Heart right ventricle (tissue), 16 donors: ENCODE results near the gene TMEM98. TPM values are rescaled to one million over a fixed set of nuclear protein-coding genes. Genes with fewer than 3 reads are reported as not detected.
A peak's percentile ranks its signal among the peaks of the same experiment; 100 is the strongest.

Experiments used
- ATAC-seq, 8 donors: fragments of 200-7000 bp; cut with Tn5 transposase; one replicate each; pipeline ENCODE4 v1.9.1; 2020; ENCODE audit warnings: mild to moderate bottlenecking in 8 of 8, moderate library complexity in 8 of 8, moderate number of reproducible peaks in 1 of 8
- DNase-seq, 2 donors: peaks; one replicate each; pipeline ENCODE4 v3.0.0-alpha.2; 2020
- H3K27ac ChIP-seq, 10 donors: fragments of 200-600 bp; sonication (generic) in 2 of 10; one replicate each; pipeline versions ENCODE4 v1.5.0 to v1.8.0; 2020 to 2022; ENCODE audit warnings: mild to moderate bottlenecking in 3 of 10
- H3K27me3 ChIP-seq, 7 donors: fragments of 200-600 bp; one replicate each; pipeline ENCODE4 v1.8.0; 2021 to 2022; ENCODE audit warnings: mild to moderate bottlenecking in 2 of 7
- H3K36me3 ChIP-seq, 9 donors: fragments of 200-600 bp; sonication (generic) in 1 of 9; one replicate each; pipeline versions ENCODE4 v1.5.0 to v1.8.0; 2020 to 2022; ENCODE audit warnings: mild to moderate bottlenecking in 2 of 9
- H3K4me1 ChIP-seq, 9 donors: fragments of 200-600 bp; sonication (generic) in 1 of 9; one replicate each; pipeline versions ENCODE4 v1.5.0 to v1.8.0; 2020 to 2022; ENCODE audit warnings: mild to moderate bottlenecking in 4 of 9
- H3K4me3 ChIP-seq, 10 donors: fragments of 200-600 bp; sonication (generic) in 2 of 10; one replicate each; pipeline versions ENCODE4 v1.5.0 to v1.8.0; 2020 to 2022; ENCODE audit warnings: mild to moderate bottlenecking in 7 of 10, moderate library complexity in 2 of 10
- H3K9me3 ChIP-seq, 11 donors: fragments of 200-600 bp in 10 of 11; sonication (generic) in 2 of 11; one replicate each; pipeline versions ENCODE4 v1.5.0 to v1.8.0; 2013 to 2022; ENCODE audit warnings: mild to moderate bottlenecking in 2 of 11, control low read depth in 1 of 11, moderate library complexity in 1 of 11
- CTCF ChIP-seq, 9 donors: fragments of 200-600 bp; sonication (generic) in 2 of 9; IDR thresholded peaks; one replicate each; pipeline versions ENCODE4 v1.5.0 to v1.8.0; 2021 to 2022; ENCODE audit warnings: antibody characterized with exemption in 9 of 9, mild to moderate bottlenecking in 5 of 9, moderate library complexity in 1 of 9
- WGBS, 2 donors: extraction: QIAGEN DNeasy Blood & Tissue Kit; methylation state at CpG; one replicate each; pipeline ENCODE4 v1.1.7; 2013; ENCODE audit warnings: inconsistent platforms in 1 of 2; 5-methylcytosine and 5-hydroxymethylcytosine counted together
- intact Hi-C, 10 donors: fragments of 100-400 bp; cut with DNase I; formaldehyde crosslinking; loops; one replicate each; pipeline versions ENCODE4 v1.11.1 to v1.14.2; 2022
- long read RNA-seq, 3 donors: library from polyadenylated mRNA; unstranded; transcript quantifications; one replicate each; pipeline ENCODE4 v2.0.0, GENCODE V29; 2020 to 2021
- polyA plus RNA-seq, 2 donors: library from polyadenylated mRNA; stranded (reverse); fragments of 200-250 nt; gene quantifications; one replicate each; pipeline ENCODE4 v1.2.3, GENCODE V29; 2013
- total RNA-seq, 10 donors: library from RNA; stranded (reverse); fragmentation: NEBNext Ultra II Directional in 3 of 10; extraction: Animal tissue kit (Norgen Biotek cat#: 25700) in 3 of 10; gene quantifications; one replicate each; pipeline versions ENCODE4 v1.2.1 to v1.2.4, GENCODE V29; 2021 to 2023
- donor health status: Arrhythmogenic right ventricular cardiomyopathy.
- donor health status: ischemic (EF 13 %, LVEDD 7.1; RV severe dilation, severe dysfunction).
- donor health status: healthy with polysubstance abuse.
- donor health status: DM: no; HTN: yes; CAD: no.
- donor health status: DM: no; HTN: no; CAD: no.
- donor health status: ischemic (EF 25% LVEDD 6.9; RV normal size, moderate dysfunction).
- donor health status: ischemic (EF 25% LVEDD 5.7; RV mildly dilated, moderate dysfunction).
- donor health status: healthy.
- donor health status: DM: yes; HTN: yes; CAD: no.
- donor health status: Ischemic cardiomyopathy.
- donor health status: ischemic (EF 35%, LVEDD 5.7; RV mildly dilated, moderate dysfunction).
- donor health status: nonischemic (EF 11% LVEDD 7.7; RV severe dilation, severe dysfunction).
- donor health status: DM: yes; HTN: yes; CAD: no.
- donor health status: PGD.
- donor health status: ischemic (EF 29% LVEDD 5.4; RV normal size, mild dysfunction).
- donor health status: nonischemic (EF 23%, LVEDD 6.1; RV moderate dilation, normal function).

Gene TMEM98, protein sequence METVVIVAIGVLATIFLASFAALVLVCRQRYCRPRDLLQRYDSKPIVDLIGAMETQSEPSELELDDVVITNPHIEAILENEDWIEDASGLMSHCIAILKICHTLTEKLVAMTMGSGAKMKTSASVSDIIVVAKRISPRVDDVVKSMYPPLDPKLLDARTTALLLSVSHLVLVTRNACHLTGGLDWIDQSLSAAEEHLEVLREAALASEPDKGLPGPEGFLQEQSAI
- total RNA-seq: 10 to 100 TPM in 5 of 10 donors, 1 to 10 TPM in 5; 6.7 to 14.0 (median 9.9) TPM
- polyA plus RNA-seq: 10 to 100 TPM in 1 of 2 donors, 1 to 10 TPM in 1; 5.2 to 19.5 TPM
- long read RNA-seq, donor 1, full-length matches to known transcripts: 6 of 8 reads
- long read RNA-seq, donor 1, partial matches to known transcripts: 1 of 8 reads
- long read RNA-seq, donor 1, other reads (novel, unspliced or antisense): 1 of 8 reads
- long read RNA-seq, donor 2, full-length matches to known transcripts: 11 of 12 reads
- long read RNA-seq, donor 2, partial matches to known transcripts: 0 of 12 reads
- long read RNA-seq, donor 2, other reads (novel, unspliced or antisense): 1 of 12 reads
- long read RNA-seq, donor 3, full-length matches to known transcripts: 13 of 19 reads
- long read RNA-seq, donor 3, partial matches to known transcripts: 3 of 19 reads
- long read RNA-seq, donor 3, other reads (novel, unspliced or antisense): 3 of 19 reads

- ATAC-seq (peak in 7 of 8 donors; percentile 27 to 81 (median 71)), DNase-seq (peak; percentile 6 to 27)
- intact Hi-C loops: no loop called here
- Histone ChIP-seq H3K4me3 (peak within 1 kb of the TSS; percentile 28 to 68 (median 59)), H3K9me3 (no peaks in the 10 kb centered on the region), H3K27ac (peak within 1 kb of the TSS in 7 of 10 donors; percentile 14 to 64 (median 50)), H3K36me3 (peaks cover 0 to 3% (median 0%) of the 10 kb centered on the region in 9 donors), H3K4me1 (peaks cover 0 to 7% (median 6%) of the 10 kb centered on the region in 9 donors), H3K27me3 (peaks cover 0 to 44% (median 22%) of the 10 kb centered on the region in 7 donors)
- 0 to 1% methylated on average over 77 to 90 of the region's 99 CpGs for WGBS, 2 donors
- TF ChIP-seq CTCF (IDR thresholded peaks at IDR 0.05): no peak
These were observed at the start of gene TMEM98 for GRCh38 chr17:32927724-32928585. Gene TMEM98 (plus strand): TSS chr17:32928153. CDS start chr17:32931529, 3,376 bp downstream.

GRCh38 chr17:32878211-32878610 is 49.7 kb upstream of the TMEM98 start:
- peak in 1 of 2 donors; percentile 15 for DNase-seq
- H3K27ac ChIP-seq: no peak overlapping the region

DNA sequence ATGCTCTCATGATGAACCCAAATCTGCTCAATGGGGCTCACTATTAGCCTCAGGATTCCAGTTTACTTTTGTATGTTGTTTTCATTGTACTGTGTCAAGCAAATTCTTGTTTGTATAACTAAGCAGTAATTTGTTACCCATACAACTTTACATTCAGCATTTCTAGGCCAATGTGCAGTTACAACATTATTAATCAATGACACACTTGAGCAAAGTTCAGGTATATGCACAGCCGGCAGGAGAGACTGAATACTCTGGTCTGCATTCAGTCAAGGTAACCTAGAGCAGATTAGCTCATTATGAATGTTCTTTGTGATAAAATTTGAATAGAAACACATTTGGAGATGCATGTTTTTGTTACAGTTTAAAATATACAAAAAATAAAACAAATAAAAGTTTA is 48.8 kb upstream of the TMEM98 start:
- intact Hi-C loops: loop anchor here in 6 of 10 donors (5.0 kb wide), 4 partner anchors 52 to 392 kb away; partner anchors contain the start of gene CDK5R1 (in 1 of the 6)
- 94% methylated on average over 1 of the region's 1 CpG for WGBS, 2 donors

More at GRCh38 chr17:32878211-32878610, 49.7 kb upstream of the TMEM98 start:
- Histone ChIP-seq H3K27me3 (peaks cover 0 to 16% (median 4%) of the 10 kb centered on the region in 7 donors), H3K9me3 (no peaks in the 10 kb centered on the region), H3K36me3 (no peaks in the 10 kb centered on the region), H3K4me3 (no peak overlapping the region), H3K4me1 (peaks cover 0 to 32% (median 16%) of the 10 kb centered on the region in 9 donors)
- WGBS, 2 donors: 79 to 83% methylated on average over 3 of the region's 3 CpGs
- no peak for TF ChIP-seq CTCF (IDR thresholded peaks at IDR 0.05)
- peak in 1 of 8 donors; percentile 9 for ATAC-seq
- intact Hi-C loops: loop anchor here in 6 of 10 donors (5.0 kb wide), 4 partner anchors 51 to 391 kb away; partner anchors contain the start of gene CDK5R1 (in 1 of the 6)

More for the DNA sequence above, 48.8 kb upstream of the TMEM98 start:
- no peak for DNase-seq
- no peak overlapping the region for H3K4me3 ChIP-seq
- no peaks in the 10 kb centered on the region for H3K36me3 ChIP-seq
- ATAC-seq: no peak
- H3K4me1 ChIP-seq: peaks cover 0 to 32% (median 16%) of the 10 kb centered on the region in 9 donors
- H3K27me3 ChIP-seq: peaks cover 0 to 19% (median 9%) of the 10 kb centered on the region in 7 donors
- no peak overlapping the region for H3K27ac ChIP-seq
- TF ChIP-seq CTCF (IDR thresholded peaks at IDR 0.05): no peak
- H3K9me3 ChIP-seq: no peaks in the 10 kb centered on the region
